Esophagus (tissue), 2 donors: ENCODE measurements around the gene ZNF652. TPM values are rescaled to one million over a fixed set of nuclear protein-coding genes. Genes with fewer than 3 reads are reported as not detected.

Source experiments
- H3K27ac ChIP-seq, 2 donors: one replicate each; pipeline ENCODE4 v1.5.1; 2013; ENCODE audit warnings: low read depth in 2 of 2, mild to moderate bottlenecking in 2 of 2, inconsistent platforms in 1 of 2, low read length in 1 of 2, moderate library complexity in 1 of 2
- H3K27me3 ChIP-seq, 2 donors: one replicate each; pipeline ENCODE4 v1.6.1; 2013; ENCODE audit warnings: low read length in 2 of 2, control low read depth in 1 of 2, mild to moderate bottlenecking in 1 of 2; ENCODE audit not compliant: insufficient read depth in 2 of 2, control insufficient read depth in 1 of 2
- H3K36me3 ChIP-seq, 2 donors: one replicate each; pipeline ENCODE4 v1.6.1; 2013; ENCODE audit warnings: low read length in 1 of 2; ENCODE audit not compliant: control insufficient read depth in 2 of 2, insufficient read depth in 2 of 2
- H3K4me1 ChIP-seq, 2 donors: one replicate each; pipeline ENCODE4 v1.6.1; 2013; ENCODE audit warnings: low read length in 1 of 2; ENCODE audit not compliant: control insufficient read depth in 2 of 2, insufficient read depth in 2 of 2
- H3K4me3 ChIP-seq, 2 donors: one replicate each; pipeline ENCODE4 v1.5.1; 2013; ENCODE audit warnings: low read length in 2 of 2, mild to moderate bottlenecking in 2 of 2, low read depth in 1 of 2, moderate library complexity in 1 of 2
- H3K9me3 ChIP-seq, 2 donors: one replicate each; pipeline ENCODE4 v1.6.1; 2013; ENCODE audit warnings: mild to moderate bottlenecking in 2 of 2, low read depth in 1 of 2, low read length in 1 of 2, moderate library complexity in 1 of 2; ENCODE audit not compliant: control insufficient read depth in 2 of 2, insufficient read depth in 1 of 2
- WGBS, 2 donors: extraction: QIAGEN DNeasy Blood & Tissue Kit; methylation state at CpG; one replicate each; pipeline ENCODE4 v1.1.7; 2013; 5-methylcytosine and 5-hydroxymethylcytosine counted together
- polyA plus RNA-seq, 2 donors: library from polyadenylated mRNA; stranded (reverse); fragments of 200-250 nt; gene quantifications; one replicate each; pipeline ENCODE4 v1.2.3, GENCODE V29; 2013
- donor health status: healthy with polysubstance abuse.
- donor health status: Bipolar disorder and iron deficiency.

The ZNF652 gene
- polyA plus RNA-seq, 2 donors: 6.5 to 18.5 TPM

DNA sequence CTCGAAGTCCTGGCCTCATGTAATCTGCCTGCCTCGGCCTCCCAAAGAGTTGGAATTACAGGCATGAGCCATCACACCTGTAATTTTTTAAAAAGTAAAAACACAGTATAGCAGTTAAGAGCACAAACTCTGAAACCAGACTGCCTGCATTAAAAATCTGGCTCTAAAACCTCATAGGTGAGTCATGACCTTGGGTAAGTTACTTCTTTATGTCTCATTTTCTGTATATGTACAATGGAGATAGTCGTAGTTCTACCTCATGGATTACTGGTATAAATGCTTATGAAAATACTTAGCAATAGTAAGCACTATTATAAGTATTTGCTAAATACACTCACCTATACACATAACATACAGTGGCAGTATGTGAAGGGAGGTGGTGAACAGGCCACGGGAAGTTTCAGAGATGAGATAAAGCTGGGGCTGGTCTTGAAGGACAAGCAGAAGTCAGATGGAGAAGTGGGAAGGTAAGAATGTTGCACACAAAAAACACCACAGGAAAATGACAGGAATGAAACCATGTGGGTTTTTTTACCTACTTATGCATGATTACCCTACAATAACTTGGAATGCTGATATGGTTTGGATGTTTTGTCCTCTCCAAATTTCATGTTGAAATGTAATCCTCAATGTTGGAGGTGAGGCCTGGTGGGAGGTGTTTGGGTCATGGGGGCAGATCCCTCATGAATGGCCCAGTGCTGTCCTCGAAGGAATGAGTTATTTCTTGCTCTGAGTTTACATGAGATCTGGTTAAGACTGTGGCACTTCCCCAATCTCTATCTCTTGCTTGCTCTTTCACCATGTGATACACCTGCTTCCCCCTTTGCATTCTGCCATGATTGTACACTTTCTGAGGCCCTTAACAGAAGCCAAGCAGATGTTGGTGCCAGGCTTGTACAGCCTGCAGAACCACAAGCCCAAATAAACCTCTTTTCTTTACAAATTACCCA lies 33.9 kb downstream of the ZNF652 start:
- 74 to 75% methylated on average over 5 of the region's 5 CpGs for WGBS, 2 donors
- Histone ChIP-seq H3K9me3 (no peaks in the 10 kb centered on the region), H3K4me3 (no peak overlapping the region)

GRCh38 chr17:49325980-49326379 lies 36.1 kb downstream of the ZNF652 start:
- H3K9me3 ChIP-seq: no peaks in the 10 kb centered on the region
- H3K36me3 ChIP-seq: no peaks in the 10 kb centered on the region
- WGBS, 2 donors: 87 to 93% methylated on average over 2 of the region's 2 CpGs
- no peaks in the 10 kb centered on the region for H3K27me3 ChIP-seq
- no peaks in the 10 kb centered on the region for H3K4me1 ChIP-seq
- H3K27ac ChIP-seq: no peak overlapping the region
- no peak overlapping the region for H3K4me3 ChIP-seq

More for the DNA sequence above, 33.9 kb downstream of the ZNF652 start:
- H3K27ac ChIP-seq: no peak overlapping the region
- no peaks in the 10 kb centered on the region for H3K27me3 ChIP-seq
- no peaks in the 10 kb centered on the region for H3K4me1 ChIP-seq
- no peaks in the 10 kb centered on the region for H3K36me3 ChIP-seq

- Histone ChIP-seq H3K4me3 (no peak overlapping the region), H3K9me3 (no peaks in the 10 kb centered on the region), H3K4me1 (no peaks in the 10 kb centered on the region), H3K27ac (no peak overlapping the region), H3K27me3 (no peaks in the 10 kb centered on the region), H3K36me3 (peaks cover 0 to 3% of the 10 kb centered on the region in 2 donors)
- WGBS, 2 donors: 83 to 87% methylated on average over 6 of the region's 6 CpGs
Measured at GRCh38 chr17:49318435-49318965, 43.5 kb downstream of the ZNF652 start.

- Histone ChIP-seq H3K27me3 (no peaks in the 10 kb centered on the region), H3K4me1 (no peaks in the 10 kb centered on the region), H3K4me3 (no peak overlapping the region), H3K27ac (no peak overlapping the region), H3K9me3 (no peaks in the 10 kb centered on the region), H3K36me3 (peaks cover 0 to 3% of the 10 kb centered on the region in 2 donors)
- 78 to 79% methylated on average over 13 of the region's 13 CpGs for WGBS, 2 donors
Measured at GRCh38 chr17:49316889-49317675, 45.0 kb downstream of the ZNF652 start.

DNA sequence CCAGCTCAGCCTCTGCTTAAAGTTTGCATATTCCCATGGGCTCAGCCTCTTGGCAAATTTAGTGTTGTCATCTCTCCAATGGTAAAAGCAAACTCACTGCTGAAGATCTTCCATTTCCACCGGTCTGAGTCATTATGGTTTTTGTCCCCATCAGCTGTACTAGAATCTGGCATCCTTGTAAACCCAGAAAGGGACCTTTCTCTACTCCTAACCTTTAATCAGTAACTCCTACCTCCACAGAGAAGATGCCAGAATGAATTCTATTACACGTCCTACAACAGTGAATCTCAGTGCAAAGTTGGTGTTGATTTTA lies 45.8 kb downstream of the ZNF652 start:
- Histone ChIP-seq H3K4me1 (no peaks in the 10 kb centered on the region), H3K27ac (no peak overlapping the region)

DNA sequence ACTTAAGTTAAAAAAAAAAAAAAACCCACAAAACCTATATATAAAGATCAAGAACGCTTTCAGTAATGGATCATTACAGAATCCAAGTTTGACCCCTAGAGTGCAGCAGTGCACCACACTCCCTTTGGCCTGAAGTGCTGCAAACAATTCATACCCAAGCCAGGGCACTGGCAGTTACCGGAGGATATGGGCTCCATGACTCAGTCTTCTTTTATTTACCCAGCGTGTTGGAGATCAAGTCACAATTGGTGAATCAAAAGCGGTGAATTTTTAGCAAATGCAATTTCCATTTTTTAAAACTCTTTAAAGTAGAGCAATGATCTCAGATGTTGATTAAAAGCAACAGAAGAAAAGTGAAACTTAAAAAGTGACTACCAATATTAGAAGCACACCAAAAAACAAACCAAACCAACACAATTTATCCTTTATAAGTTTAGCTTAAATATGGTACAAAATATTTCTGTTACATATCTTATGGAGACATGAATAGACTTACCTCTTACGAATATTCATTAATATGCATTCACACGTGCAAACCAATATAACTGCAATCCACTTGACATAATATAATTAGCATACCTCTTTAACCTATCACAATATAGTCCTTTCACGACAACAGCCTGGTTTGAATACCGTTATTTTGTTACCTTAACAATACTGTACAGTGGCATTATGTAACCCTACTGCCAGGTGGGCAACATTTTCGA lies 46.3 kb downstream of the ZNF652 start:
- H3K9me3 ChIP-seq: no peaks in the 10 kb centered on the region
- peaks cover 0 to 7% of the 10 kb centered on the region in 2 donors for H3K36me3 ChIP-seq
- H3K27me3 ChIP-seq: no peaks in the 10 kb centered on the region
- H3K4me1 ChIP-seq: no peaks in the 10 kb centered on the region
- no peak overlapping the region for H3K4me3 ChIP-seq
- no peak overlapping the region for H3K27ac ChIP-seq
- 32 to 37% methylated on average over 9 of the region's 9 CpGs for WGBS, 2 donors

More for the DNA sequence above, 45.8 kb downstream of the ZNF652 start:
- no peaks in the 10 kb centered on the region for H3K27me3 ChIP-seq
- H3K36me3 ChIP-seq: peaks cover 0 to 7% of the 10 kb centered on the region in 2 donors
- no peak overlapping the region for H3K4me3 ChIP-seq
- WGBS, 2 donors: 49 to 62% methylated on average over 2 of the region's 2 CpGs
- no peaks in the 10 kb centered on the region for H3K9me3 ChIP-seq

DNA sequence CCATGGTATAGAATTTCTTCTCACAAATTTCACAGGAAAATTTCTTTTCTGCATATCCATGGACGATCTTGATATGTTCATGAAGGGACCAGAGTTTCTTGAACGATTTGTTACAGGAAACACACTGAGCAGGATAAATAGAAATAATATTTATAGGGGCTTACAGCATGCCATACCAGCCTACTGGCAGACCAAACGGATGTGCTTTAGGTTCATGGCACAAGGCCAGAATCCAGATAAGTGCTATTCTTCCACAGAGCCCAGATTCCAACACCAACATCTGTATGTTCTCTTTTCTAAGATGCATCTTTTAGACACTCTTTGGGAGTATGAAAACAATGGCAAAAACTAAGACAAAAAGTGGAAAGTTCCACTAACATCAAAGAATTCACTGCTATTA lies 49.3 kb downstream of the ZNF652 start:
- H3K36me3 ChIP-seq: peaks cover 0 to 7% of the 10 kb centered on the region in 2 donors
- H3K4me1 ChIP-seq: no peaks in the 10 kb centered on the region
- 77 to 82% methylated on average over 3 of the region's 3 CpGs for WGBS, 2 donors

DNA sequence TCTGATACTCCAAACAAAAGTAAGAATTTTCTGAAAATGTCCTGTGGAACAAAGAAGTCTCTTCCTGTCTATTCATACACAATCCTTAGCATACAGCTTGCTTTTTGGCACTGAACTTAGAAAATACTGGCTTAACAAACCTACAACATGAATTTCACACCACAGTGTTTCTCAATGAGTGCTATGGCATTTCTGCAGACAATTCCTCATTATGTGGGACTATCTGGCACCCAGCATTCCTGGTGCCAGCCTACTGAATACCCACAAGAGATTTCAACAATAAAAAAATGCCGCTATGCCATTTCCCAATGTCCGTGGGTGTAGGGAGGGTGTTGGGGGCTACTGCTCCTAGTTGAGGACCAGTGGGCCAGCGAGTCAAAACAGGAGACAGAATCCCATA lies 62.1 kb downstream of the ZNF652 start:
- H3K4me1 ChIP-seq: no peaks in the 10 kb centered on the region
- H3K36me3 ChIP-seq: peaks cover 5 to 8% of the 10 kb centered on the region in 2 donors
- no peak overlapping the region for H3K27ac ChIP-seq
- H3K9me3 ChIP-seq: no peaks in the 10 kb centered on the region
- 92 to 96% methylated on average over 3 of the region's 3 CpGs for WGBS, 2 donors
- H3K4me3 ChIP-seq: no peak overlapping the region
- no peaks in the 10 kb centered on the region for H3K27me3 ChIP-seq

More for the DNA sequence above, 49.3 kb downstream of the ZNF652 start:
- H3K4me3 ChIP-seq: no peak overlapping the region
- no peaks in the 10 kb centered on the region for H3K9me3 ChIP-seq
- no peaks in the 10 kb centered on the region for H3K27me3 ChIP-seq
- H3K27ac ChIP-seq: no peak overlapping the region

DNA sequence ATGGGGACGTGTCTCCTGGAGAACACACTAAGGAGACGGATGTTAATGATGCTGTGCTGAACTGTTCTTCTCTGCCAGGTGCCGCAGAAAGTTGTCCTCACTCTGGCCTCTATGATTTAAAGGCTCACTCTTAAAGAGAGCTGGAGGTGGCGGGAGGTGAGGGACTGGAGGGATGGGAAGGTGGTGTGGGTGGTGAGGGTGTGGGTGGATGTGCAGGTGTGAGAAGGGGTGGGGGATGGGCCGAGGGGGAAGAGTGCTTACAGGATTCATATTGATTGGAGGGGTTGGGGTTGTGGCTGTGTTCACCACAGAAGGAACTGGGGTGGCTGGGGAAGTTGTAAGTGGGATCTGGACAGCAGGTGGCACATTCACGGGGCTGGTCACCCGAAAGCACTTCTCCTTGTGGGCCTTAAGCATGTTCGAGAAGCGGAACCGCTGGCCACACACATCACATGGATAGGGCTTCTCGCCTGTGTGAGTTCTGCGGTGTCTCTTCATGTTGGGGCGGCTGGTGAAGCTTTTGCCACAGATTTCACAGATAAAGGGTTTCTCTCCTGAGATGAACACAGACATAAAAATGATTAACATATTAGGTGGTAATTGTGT lies 63.6 kb downstream of the ZNF652 start:
- Histone ChIP-seq H3K4me3 (no peak overlapping the region), H3K36me3 (peaks cover 5 to 8% of the 10 kb centered on the region in 2 donors), H3K27me3 (no peaks in the 10 kb centered on the region), H3K27ac (no peak overlapping the region), H3K9me3 (no peaks in the 10 kb centered on the region), H3K4me1 (no peaks in the 10 kb centered on the region)
- WGBS, 2 donors: 91 to 93% methylated on average over 13 of the region's 13 CpGs
